Esophagus (tissue), 2 donors: ENCODE measurements around the gene PCK2. TPM values are rescaled to one million over a fixed set of nuclear protein-coding genes. Genes with fewer than 3 reads are reported as not detected.

Experiments used
- H3K27ac ChIP-seq, 2 donors: one replicate each; pipeline ENCODE4 v1.5.1; 2013; ENCODE audit warnings: low read depth in 2 of 2, mild to moderate bottlenecking in 2 of 2, inconsistent platforms in 1 of 2, low read length in 1 of 2, moderate library complexity in 1 of 2
- H3K27me3 ChIP-seq, 2 donors: one replicate each; pipeline ENCODE4 v1.6.1; 2013; ENCODE audit warnings: low read length in 2 of 2, control low read depth in 1 of 2, mild to moderate bottlenecking in 1 of 2; ENCODE audit not compliant: insufficient read depth in 2 of 2, control insufficient read depth in 1 of 2
- H3K36me3 ChIP-seq, 2 donors: one replicate each; pipeline ENCODE4 v1.6.1; 2013; ENCODE audit warnings: low read length in 1 of 2; ENCODE audit not compliant: control insufficient read depth in 2 of 2, insufficient read depth in 2 of 2
- H3K4me1 ChIP-seq, 2 donors: one replicate each; pipeline ENCODE4 v1.6.1; 2013; ENCODE audit warnings: low read length in 1 of 2; ENCODE audit not compliant: control insufficient read depth in 2 of 2, insufficient read depth in 2 of 2
- H3K4me3 ChIP-seq, 2 donors: one replicate each; pipeline ENCODE4 v1.5.1; 2013; ENCODE audit warnings: low read length in 2 of 2, mild to moderate bottlenecking in 2 of 2, low read depth in 1 of 2, moderate library complexity in 1 of 2
- H3K9me3 ChIP-seq, 2 donors: one replicate each; pipeline ENCODE4 v1.6.1; 2013; ENCODE audit warnings: mild to moderate bottlenecking in 2 of 2, low read depth in 1 of 2, low read length in 1 of 2, moderate library complexity in 1 of 2; ENCODE audit not compliant: control insufficient read depth in 2 of 2, insufficient read depth in 1 of 2
- WGBS, 2 donors: extraction: QIAGEN DNeasy Blood & Tissue Kit; methylation state at CpG; one replicate each; pipeline ENCODE4 v1.1.7; 2013; 5-methylcytosine and 5-hydroxymethylcytosine counted together
- polyA plus RNA-seq, 2 donors: library from polyadenylated mRNA; stranded (reverse); fragments of 200-250 nt; gene quantifications; one replicate each; pipeline ENCODE4 v1.2.3, GENCODE V29; 2013
- donor health status: healthy with polysubstance abuse.
- donor health status: Bipolar disorder and iron deficiency.

The PCK2 gene
- polyA plus RNA-seq, 2 donors = 10.1 to 29.2 TPM

GRCh38 chr14:24093207-24093900 lies 757 bp upstream of the PCK2 start:
- peaks cover 2 to 3% of the 10 kb centered on the region in 2 donors for H3K36me3 ChIP-seq
- H3K9me3 ChIP-seq = no peaks in the 10 kb centered on the region
- 67 to 76% methylated on average over 19 of the region's 19 CpGs for whole genome bisulfite sequencing, 2 donors
- H3K4me3 ChIP-seq = peak overlapping the region; percentile 70 to 86
- H3K4me1 ChIP-seq = peaks cover 2 to 13% of the 10 kb centered on the region in 2 donors
- H3K27ac ChIP-seq = peak overlapping the region; percentile 97 to 98
- no peaks in the 10 kb centered on the region for H3K27me3 ChIP-seq

DNA sequence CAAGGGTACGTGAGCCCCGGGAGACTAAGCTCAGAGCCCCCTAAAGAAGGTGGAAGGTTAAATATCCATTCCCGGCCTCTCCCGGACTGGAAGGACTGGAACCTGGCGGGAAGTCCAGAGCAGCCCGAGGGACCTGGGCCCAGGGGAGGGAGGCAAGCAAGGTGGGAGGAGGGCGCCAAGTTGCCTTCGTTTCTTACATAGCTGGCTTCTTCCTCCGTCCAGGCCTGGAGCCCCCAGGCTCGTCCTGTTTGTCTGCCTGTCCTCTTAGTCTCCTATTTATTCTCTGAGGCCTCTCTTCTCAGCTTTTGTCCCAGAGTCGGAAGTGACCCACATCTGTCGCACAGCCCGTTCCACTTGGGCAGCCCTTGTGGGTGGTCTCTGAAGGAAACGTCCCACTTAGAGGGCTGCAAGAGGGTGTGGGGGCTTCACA lies 745 bp downstream of the PCK2 start:
- H3K27ac ChIP-seq = peak overlapping the region; percentile 97 to 98
- no peaks in the 10 kb centered on the region for H3K9me3 ChIP-seq
- 4 to 9% methylated on average over 12 to 14 of the region's 14 CpGs for WGBS, 2 donors
- H3K4me1 ChIP-seq = peaks cover 2 to 15% of the 10 kb centered on the region in 2 donors
- H3K4me3 ChIP-seq = peak overlapping the region; percentile 70 to 86
- peaks cover 3% of the 10 kb centered on the region in 2 donors for H3K36me3 ChIP-seq
- H3K27me3 ChIP-seq = no peaks in the 10 kb centered on the region

DNA sequence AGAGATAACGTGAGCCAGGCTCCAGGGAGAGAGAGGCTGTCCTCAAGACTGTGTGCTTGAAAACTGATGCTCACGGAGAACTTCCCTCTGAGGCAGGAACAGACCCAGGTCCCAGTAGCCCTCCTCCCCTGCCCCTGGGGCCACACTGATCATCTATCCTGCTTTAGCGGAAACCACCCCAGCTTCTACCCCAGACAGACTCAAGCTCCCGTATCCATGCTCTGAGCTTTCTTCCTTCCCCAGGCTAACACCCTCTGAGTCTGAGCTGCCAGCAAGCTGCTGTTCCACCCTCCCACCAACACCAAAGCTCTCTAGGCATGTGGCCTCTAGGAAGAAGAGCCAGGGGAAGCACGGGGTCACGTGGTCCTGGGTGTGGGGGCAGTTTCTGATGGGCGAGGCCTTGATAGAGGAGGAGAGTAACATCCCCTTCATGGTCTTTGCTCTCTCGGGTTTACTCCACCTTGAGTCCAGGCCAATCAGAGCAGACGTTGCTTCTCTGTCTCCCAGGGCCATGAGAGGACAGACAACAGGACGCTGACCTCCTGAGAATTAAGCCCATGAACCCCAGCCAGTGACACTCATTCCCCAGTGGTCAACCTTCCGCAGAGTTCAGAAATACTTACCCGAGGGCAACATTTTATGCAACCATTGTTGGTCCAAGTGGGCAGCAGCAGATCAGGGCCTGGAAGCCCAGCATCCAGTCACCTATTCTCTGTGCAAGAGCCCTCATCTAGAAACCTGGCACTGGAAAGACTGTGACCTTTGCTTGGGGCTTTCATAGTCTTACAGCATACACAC lies 1.4 kb downstream of the PCK2 start:
- H3K4me1 ChIP-seq = peaks cover 2 to 15% of the 10 kb centered on the region in 2 donors
- H3K36me3 ChIP-seq = peaks cover 3% of the 10 kb centered on the region in 2 donors
- H3K9me3 ChIP-seq = no peaks in the 10 kb centered on the region
- H3K27me3 ChIP-seq = no peaks in the 10 kb centered on the region
- peak overlapping the region; percentile 70 to 86 for H3K4me3 ChIP-seq
- 38 to 46% methylated on average over 12 of the region's 12 CpGs for WGBS, 2 donors
- H3K27ac ChIP-seq = peak overlapping the region; percentile 97 to 98

DNA sequence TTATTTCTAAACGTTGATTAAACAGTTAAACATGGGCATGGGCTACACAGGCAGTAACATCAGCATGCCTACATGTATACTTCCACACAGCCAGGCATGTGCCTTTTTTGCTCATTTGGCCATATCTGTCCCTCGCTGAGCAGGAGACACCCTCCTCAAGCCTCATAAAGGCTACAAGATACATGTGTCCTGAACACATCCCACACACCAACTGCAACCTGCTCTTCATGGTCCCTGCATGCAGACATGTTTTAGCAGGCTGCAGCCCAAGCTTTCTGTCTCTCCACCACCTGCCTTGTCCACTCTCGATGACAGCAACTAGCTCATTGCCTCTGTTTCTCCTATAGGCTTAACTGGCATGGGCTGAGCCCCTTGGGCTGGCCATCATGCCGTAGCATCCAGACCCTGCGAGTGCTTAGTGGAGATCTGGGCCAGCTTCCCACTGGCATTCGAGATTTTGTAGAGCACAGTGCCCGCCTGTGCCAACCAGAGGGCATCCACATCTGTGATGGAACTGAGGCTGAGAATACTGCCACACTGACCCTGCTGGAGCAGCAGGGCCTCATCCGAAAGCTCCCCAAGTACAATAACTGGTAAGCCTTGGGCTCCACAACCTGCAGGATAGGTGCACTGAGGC lies 2.6 kb downstream of the PCK2 start:
- Histone ChIP-seq H3K9me3 (no peaks in the 10 kb centered on the region), H3K27ac (no peak overlapping the region), H3K36me3 (peaks cover 3 to 6% of the 10 kb centered on the region in 2 donors), H3K27me3 (no peaks in the 10 kb centered on the region), H3K4me1 (peaks cover 2 to 15% of the 10 kb centered on the region in 2 donors), H3K4me3 (no peak overlapping the region)
- WGBS, 2 donors = 91 to 95% methylated on average over 8 of the region's 8 CpGs

DNA sequence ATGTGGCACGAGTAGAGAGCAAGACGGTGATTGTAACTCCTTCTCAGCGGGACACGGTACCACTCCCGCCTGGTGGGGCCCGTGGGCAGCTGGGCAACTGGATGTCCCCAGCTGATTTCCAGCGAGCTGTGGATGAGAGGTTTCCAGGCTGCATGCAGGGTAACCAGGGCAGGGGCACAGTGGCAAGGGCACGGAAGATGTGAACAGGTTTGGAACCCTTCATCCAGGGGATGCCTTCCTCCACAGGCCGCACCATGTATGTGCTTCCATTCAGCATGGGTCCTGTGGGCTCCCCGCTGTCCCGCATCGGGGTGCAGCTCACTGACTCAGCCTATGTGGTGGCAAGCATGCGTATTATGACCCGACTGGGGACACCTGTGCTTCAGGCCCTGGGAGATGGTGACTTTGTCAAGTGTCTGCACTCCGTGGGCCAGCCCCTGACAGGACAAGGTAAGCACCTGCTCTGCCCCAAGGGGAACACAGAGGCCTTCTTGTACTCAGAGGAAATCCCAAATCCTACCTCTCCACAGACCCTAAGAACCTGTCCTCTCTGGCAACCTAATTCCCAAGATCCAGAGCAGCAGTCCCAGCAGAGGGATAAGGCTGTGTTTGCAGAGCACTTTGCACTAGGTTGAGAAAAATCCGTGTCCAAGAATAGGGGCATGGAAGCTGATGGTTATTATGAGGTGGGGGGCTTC lies 4.3 kb downstream of the PCK2 start:
- Histone ChIP-seq H3K9me3 (no peaks in the 10 kb centered on the region), H3K36me3 (peaks cover 3 to 6% of the 10 kb centered on the region in 2 donors), H3K27ac (no peak overlapping the region), H3K4me1 (peaks cover 2 to 15% of the 10 kb centered on the region in 2 donors), H3K27me3 (no peaks in the 10 kb centered on the region), H3K4me3 (no peak overlapping the region)
- 95% methylated on average over 16 of the region's 16 CpGs for whole genome bisulfite sequencing, 2 donors

- WGBS, 2 donors = 77 to 86% methylated on average over 17 of the region's 17 CpGs
- H3K4me1 ChIP-seq = peaks cover 2 to 12% of the 10 kb centered on the region in 2 donors
- H3K9me3 ChIP-seq = no peaks in the 10 kb centered on the region
- H3K27ac ChIP-seq = no peak overlapping the region
- H3K36me3 ChIP-seq = peaks cover 3 to 6% of the 10 kb centered on the region in 2 donors
- H3K4me3 ChIP-seq = no peak overlapping the region
- H3K27me3 ChIP-seq = no peaks in the 10 kb centered on the region
Measured at GRCh38 chr14:24098927-24099813, 5.1 kb downstream of the PCK2 start.

DNA sequence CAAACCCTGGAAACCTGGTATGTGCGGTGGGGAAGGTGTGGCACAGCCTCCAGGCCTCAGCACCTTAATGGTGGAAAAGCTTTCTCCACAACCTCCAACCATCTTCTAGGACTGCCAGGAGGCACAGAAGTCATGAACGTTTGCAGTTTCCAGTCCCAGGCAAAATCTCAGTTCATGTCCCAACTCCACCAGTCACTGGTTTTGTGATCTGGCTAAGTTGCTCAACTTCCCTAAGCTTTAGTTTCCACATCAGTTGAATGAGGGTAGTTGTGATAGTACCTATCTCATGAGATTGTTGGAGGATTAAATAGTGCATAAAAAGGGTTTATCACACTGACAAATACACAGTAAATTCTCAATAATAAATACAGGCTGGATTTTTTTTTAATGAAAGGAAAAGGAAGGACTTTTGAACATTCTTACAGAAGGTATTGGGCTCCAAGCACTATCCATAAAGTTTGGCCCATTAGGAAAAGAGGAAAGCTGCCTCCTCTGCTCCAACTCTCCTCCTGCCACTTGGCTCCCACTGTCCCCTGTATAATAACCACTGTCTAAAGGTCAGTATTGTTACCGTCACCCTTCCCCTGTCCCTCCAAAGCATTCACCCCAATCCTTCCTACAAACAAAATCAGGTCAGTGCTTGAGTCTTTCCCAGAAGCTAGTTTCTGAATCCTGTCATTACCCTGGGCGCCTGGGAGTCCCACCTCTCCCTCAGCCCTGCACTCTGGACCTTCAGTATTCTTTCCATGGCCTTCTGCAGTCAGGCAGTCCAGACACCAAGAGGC lies 6.3 kb downstream of the PCK2 start:
- H3K27me3 ChIP-seq = no peaks in the 10 kb centered on the region
- H3K4me1 ChIP-seq = peaks cover 0 to 6% of the 10 kb centered on the region in 2 donors
- H3K27ac ChIP-seq = no peak overlapping the region
- peaks cover 3 to 6% of the 10 kb centered on the region in 2 donors for H3K36me3 ChIP-seq
- H3K9me3 ChIP-seq = no peaks in the 10 kb centered on the region
- no peak overlapping the region for H3K4me3 ChIP-seq
- WGBS, 2 donors = 75 to 82% methylated on average over 4 of the region's 4 CpGs

DNA sequence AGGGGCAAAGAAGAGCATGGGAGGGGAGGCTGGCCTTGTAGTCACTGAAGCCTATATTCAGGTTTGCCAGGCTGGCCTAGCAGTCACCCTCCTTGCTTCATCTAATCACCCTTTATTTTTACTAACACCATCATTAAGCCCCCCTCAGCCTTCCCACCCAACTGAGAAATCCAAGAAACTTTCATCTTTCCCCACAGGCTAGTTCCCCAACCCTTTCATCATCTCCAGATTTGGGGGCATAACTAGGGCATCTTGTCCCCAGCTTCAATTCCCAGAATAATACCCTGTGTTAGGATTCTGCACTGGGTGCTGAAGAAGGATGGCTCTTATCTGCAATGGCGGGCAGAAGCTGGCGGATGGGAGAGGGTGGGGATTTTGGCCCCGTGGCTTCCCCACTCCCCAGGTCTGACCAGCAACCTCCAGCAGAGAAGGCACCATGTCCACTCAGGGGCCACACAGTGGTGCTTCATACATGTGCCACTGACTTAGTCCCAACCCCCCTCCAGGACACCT lies 6.9 kb downstream of the PCK2 start:
- 91 to 100% methylated on average over 3 of the region's 3 CpGs for WGBS, 2 donors
- Histone ChIP-seq H3K27ac (no peak overlapping the region), H3K4me3 (no peak overlapping the region), H3K27me3 (no peaks in the 10 kb centered on the region), H3K4me1 (peaks cover 0 to 3% of the 10 kb centered on the region in 2 donors), H3K36me3 (peaks cover 3 to 6% of the 10 kb centered on the region in 2 donors), H3K9me3 (no peaks in the 10 kb centered on the region)
